Endothelial cell of hepatic sinusoid (primary cell): ENCODE results near the gene AP2M1.
"Not testable (repeated sequence)": the region's sequence is repeated elsewhere in the genome, so short reads cannot be mapped to it uniquely, and the experiment has no call there.

ENCODE experiments used
- in situ Hi-C: cut with HindIII; loops from 2 replicates; pipeline ENCODE4 v1.10.0; 2017; ENCODE audit warnings: low sequenced_read_pairs

AP2M1 gene

GRCh38 chr3:184156522-184156955 lies 18.1 kb upstream of the AP2M1 start:
- in situ Hi-C loops, result no loop called here

GRCh38 chr3:184157206-184157605 lies 17.4 kb upstream of the AP2M1 start:
- in situ Hi-C loops, result no loop called here

DNA sequence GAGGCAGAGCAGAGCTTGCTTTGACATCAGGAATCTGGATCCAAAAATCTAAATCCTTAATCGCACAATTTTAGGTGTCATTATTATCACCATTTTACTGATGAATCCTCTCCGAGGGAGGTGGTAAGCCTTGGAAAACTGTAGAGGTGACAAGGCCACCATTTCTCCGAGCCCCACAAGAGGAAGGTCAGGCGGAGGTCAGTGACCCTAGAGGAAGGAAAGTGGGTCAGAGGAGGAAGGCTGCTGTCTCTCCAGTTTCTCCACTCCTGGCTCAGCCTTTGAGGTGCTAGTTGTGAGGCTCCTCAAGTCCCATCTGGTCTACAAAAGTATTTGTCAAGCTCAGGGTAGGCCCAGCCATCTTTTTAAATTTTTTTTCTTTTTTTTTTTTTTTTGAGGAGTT lies 16.3 kb upstream of the AP2M1 start:
- in situ Hi-C loops, result no loop called here

- in situ Hi-C loops, result no loop called here
Observed at GRCh38 chr3:184160456-184160855, 14.2 kb upstream of the AP2M1 start.

DNA sequence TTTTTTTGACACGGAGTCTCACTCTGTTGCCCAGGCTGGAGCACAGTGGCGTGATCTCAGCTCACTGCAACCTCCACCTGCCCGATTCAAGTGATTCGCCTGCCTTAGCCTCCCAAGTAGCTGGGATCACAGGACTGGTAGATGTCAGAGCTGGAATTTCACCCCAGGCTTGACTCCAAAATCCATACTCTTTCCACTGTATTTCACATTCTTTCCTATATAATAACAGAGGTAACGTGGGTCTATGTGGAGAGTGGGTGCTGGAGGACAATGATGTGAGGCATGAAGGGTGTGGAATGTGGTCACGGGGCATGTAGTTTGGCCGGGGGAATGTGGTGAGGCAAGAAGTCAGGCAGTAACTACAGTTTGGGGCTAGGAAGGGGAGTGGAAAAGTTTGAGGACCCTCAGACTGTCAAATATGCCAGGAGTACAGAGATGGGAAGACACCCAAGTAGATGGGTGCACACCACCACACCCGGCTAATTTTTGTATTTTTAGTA lies 12.0 kb upstream of the AP2M1 start:
- in situ Hi-C loops, result not testable (repeated sequence)

GRCh38 chr3:184164648-184165330 lies 9.9 kb upstream of the AP2M1 start:
- in situ Hi-C loops, result no loop called here

DNA sequence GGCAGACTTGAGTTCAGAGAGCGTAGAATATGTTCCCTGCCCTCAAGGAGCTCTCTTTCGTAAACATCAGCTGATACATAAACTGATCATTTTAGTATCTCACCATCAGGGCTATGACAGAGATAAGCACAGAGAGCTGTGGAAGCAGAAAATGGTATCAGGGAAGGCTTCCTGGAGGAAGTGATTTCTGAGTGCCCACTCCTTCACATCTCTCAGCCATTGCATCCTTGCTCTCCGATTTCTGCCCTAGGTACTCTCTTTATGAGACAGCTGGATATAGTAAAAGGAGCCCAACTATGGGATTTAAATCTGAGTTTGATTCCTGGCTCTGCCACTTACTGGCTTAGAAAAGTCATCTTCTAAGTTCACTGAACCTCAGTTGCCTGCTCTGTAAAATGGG lies 9.1 kb upstream of the AP2M1 start:
- in situ Hi-C loops, result no loop called here

GRCh38 chr3:184166671-184167070 lies 8.0 kb upstream of the AP2M1 start:
- in situ Hi-C loops, result no loop called here

DNA sequence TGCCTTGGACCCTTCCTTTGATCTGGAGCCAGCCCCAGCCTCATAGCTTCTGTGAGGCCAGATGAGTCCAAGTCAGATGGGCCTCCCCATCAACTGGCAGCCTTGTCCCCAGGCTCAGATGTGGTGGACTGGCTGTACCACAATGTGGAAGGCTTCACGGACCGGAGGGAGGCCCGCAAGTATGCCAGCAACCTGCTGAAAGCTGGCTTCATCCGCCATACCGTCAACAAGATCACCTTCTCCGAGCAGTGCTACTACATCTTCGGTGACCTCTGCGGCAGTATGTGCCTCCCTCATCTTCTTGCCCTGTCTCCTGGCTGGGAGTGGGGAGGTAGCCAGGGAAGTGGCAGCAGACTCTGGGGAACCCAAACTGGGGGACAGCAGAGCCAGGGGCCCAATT lies 6.9 kb upstream of the AP2M1 start:
- in situ Hi-C loops, result no loop called here

GRCh38 chr3:184168363-184169120 lies 6.1 kb upstream of the AP2M1 start:
- in situ Hi-C loops, result no loop called here

DNA sequence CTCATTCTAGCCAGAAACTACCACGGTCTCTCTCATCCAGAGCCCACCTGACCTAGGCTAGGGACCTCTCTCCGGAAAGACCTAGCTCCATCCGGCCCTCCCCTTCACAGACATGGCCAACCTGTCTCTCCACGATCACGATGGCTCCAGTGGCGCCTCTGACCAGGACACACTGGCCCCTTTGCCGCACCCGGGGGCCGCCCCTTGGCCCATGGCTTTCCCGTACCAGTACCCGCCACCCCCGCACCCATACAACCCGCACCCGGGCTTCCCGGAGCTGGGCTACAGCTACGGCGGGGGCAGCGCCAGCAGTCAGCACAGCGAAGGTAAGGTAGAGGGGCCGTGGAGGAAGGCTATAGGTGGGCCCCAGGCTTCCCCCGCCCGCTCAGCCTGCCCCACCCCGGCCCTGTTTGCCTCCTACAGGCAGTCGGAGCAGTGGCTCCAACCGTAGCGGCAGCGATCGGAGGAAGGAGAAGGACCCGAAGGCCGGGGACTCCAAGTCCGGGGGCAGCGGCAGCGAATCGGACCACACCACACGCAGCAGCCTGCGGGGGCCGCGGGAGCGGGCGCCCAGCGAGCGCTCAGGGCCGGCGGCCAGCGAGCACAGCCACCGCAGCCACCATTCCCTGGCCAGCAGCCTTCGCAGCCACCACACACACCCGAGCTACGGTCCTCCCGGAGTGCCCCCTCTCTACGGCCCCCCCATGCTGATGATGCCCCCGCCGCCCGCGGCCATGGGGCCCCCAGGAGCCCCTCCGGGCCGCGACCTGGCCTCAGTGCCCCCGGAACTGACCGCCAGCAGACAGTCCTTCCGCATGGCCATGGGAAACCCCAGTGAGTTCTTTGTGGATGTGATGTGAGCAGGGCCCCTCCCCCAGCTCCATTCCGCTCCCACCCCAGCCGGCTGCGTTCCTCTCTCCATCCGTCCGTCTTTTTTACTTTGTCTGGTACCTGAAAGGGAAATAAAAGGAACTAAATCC lies 4.5 kb upstream of the AP2M1 start:
- in situ Hi-C loops, result no loop called here

DNA sequence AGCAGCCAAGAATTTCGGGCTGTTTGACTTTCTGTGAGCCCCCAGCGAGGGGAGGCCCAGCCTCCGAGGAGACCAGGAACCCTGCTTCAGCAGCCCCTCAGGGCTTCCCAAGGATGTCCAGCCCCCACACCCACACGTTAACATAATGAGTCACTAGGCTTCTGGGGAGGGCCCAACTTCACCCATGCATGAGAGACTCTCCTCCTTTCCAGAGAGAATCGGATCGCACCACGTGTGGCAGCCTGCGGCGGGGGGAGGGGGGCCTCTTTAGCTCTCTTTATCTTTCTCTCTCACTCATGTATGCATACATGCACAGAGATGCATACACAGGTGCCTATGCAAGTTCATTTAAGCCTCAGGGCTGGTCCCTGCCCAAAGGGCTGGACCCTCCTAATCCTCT lies 3.1 kb upstream of the AP2M1 start:
- in situ Hi-C loops, result no loop called here

DNA sequence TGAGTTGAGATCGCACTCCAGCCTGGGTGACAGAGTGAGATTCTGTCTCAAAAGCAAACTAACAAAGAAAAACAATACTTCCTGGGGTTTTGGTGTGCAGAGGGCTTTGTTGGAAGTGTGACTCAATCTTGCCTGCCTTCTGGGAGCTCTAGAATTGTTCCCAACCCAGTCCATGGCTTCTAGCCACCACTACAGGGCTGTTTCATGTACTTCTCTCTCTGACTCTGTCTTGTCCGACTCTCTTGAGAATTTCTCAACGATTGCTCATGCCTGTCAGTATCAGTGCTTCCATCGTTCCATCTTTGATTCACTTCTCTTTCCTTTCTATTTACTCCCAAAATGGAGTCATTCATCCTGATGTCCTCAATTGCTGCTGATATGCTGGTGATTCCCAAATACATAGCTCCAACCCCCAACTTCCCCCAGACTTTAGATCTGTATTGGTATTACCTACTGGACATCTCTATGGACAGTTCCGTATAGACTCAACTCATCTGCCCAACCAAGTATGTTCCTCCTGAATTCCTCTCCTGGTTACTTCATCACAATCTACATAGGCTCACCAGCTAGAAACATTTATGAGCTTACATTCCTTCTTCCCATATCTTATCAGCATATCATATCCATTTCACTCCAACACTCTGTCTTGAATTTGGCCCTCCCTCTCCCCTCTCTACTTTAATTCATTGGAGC lies 1.8 kb upstream of the AP2M1 start:
- in situ Hi-C loops, result no loop called here

DNA sequence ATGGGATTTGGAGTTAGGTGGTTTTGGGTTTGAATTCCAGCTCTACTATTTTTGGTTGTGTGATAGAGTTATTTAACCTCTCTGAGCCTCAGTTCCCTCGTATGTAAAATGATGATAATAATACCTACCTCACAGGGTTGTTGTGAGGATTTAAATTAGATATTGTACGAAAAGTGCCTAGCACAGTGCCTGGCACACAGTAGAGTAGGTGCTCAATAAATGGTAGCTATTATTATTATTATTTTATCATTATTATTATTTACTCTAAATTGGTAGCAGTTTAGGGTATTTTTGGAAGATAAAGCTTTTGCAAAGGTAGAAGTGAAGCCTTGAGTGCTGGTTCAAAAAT lies 1.3 kb upstream of the AP2M1 start:
- in situ Hi-C loops, result no loop called here

DNA sequence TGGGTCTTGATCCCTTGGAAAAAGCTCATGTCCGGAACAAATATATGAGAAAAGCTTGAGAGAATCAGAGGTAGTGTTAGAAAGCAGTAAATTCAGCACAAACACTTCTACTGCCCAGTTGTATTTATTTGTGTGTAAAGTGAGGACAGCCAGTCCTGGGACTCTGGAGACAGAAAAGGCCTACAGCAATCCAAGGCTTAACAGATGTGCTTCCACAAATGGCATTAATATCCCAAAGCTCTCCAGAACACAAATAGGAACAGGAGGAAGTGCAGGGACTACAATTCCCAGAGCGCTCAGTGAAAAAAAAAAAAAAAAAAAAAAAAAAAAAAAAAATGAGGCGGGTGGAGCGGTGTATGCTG lies 390 bp upstream of the AP2M1 start:
- in situ Hi-C loops, result no loop called here

DNA sequence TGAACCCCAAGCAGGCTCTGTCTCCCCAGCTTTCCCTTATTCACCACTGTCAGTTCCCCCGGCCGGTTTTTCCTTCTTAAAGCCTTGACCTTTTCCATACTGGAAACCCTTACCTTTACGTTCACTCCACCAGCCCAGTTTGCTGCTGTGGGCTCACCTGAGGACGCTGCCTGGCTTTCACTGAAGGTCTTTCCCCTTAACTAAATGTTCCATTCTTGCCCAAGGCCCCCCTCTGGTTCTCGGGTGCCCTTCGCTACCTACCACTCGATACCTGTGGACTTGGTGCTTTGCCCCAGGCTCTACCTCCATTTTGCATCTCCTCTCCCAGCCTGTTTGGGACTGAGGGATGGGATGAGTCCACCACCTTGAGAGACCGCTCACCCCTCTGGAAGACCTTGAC lies 851 bp downstream of the AP2M1 start:
- in situ Hi-C loops, result no loop called here

- in situ Hi-C loops, result no loop called here
Observed at GRCh38 chr3:184175981-184176376, 1.3 kb downstream of the AP2M1 start.

DNA sequence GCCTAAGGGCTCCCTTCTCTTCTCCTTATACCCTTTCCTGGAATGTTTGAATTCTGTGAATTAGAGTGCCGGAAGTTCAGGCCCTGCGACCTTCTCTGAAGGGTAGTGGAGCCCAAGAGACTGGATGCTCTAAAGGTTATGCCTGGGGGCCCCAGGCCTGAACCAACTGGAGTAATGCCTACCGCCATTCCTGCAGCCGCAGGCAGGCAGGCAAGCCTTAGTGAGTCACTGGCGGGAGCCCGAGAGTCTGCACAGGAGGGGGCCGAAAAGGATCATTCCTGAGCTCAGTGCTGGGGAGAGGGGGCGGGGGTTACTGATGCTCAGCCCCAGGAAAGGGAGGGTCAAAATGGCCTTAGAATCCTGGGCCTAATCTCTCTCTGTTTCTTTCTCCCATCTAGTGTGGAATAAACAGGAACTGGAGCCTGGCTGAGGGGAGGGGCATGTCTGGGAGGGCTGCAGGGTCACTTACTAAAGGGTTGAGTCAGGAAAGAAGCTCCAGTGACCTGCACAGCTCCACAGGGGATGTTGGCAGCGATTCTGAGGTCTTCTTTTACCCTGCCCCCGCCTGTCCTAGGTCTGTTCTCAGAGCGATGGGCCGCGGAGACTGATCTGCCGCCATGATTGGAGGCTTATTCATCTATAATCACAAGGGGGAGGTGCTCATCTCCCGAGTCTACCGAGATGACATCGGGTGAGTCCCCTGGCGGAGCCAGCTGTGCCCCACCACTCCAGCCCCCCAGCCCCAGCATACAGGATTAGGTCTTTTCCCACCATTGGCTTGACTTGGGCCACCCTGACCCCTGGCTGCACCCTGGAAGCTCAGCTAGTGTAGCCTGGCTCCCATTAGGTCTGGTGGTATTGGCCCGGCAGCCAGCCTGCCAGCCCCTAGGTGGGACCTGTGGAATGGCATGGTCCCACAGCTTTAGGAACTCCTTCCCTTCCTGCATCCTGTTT lies 2.0 kb downstream of the AP2M1 start:
- in situ Hi-C loops, result no loop called here

- in situ Hi-C loops, result no loop called here
Observed at GRCh38 chr3:184177331-184177731, 2.7 kb downstream of the AP2M1 start.
